BE2C (cell line): ENCODE data around the gene LRP1.

ENCODE experiments used
- DNase-seq: peaks from one replicate; pipeline ENCODE4 v3.0.0-alpha.2; 2020
- H3K27me3 ChIP-seq: fragments of 250-450 bp; sonication (Bioruptor Pico); 2 replicates; pipeline ENCODE4 v1.5.1; 2020; ENCODE audit warnings: mild to moderate bottlenecking
- H3K36me3 ChIP-seq: fragments of 250-450 bp; sonication (Bioruptor Pico); 2 replicates; pipeline ENCODE4 v1.5.1; 2020; ENCODE audit warnings: mild to moderate bottlenecking
- H3K4me1 ChIP-seq: fragments of 250-450 bp; sonication (Bioruptor Pico); 2 replicates; pipeline ENCODE4 v1.5.1; 2020
- H3K4me3 ChIP-seq: 2 replicates; pipeline ENCODE4 v1.5.1; 2011; ENCODE audit warnings: low read depth, low read length
- H3K9me3 ChIP-seq: fragments of 250-450 bp; sonication (Bioruptor Pico); 2 replicates; pipeline ENCODE4 v1.5.1; 2020
- TF ChIP-seq, protein P1 (sequence below): IDR thresholded peaks from 2 replicates; pipeline ENCODE4 v1.5.1; 2012; ENCODE audit warnings: mild to moderate bottlenecking, low read depth, low read length

LRP1 gene

DNA sequence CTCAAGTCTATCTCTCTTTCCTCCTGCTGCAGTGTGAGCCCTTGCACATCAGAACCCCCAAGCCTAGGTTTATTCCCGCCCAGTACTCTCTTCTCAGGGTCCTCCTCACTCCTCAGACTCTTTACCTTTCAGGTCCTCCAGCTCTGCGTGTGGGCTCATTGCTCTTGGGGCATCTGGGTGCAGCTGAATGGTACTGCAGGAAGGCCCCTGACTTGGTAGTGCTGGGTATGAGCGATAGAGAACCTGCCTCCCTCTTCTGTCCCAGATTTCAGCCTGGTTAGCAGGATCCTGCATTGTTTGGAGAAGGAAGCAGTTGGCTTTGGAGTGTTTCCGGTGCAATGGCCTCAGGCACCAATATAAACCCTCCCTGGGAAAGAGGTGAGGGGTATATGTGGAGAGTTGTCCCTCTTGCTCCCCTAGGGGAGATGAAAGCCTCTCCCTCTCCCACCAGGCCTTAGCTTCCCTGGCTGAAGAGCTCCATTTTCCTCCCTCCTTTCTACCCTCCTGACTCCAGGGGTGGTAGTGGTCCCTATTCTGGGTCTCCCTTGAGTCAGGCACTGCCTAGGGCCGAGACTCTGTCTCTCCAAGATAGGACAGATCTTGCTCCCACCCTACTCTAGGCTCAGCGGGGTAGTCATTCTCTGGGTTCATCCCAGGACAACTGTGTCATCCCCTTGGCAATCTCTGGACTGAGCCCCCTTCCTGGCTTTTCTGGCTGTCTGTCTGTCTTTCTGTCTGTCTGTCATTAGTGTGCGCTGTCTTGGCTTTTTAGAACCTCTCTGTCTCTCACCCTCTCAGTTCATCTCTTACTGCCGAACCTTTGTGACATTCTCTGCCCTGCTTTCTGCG is 3.8 kb downstream of the LRP1 start:
- no peak for DNase-seq
- Histone ChIP-seq H3K4me1 (peaks cover 1% of the 10 kb centered on the region), H3K27me3 (no peaks in the 10 kb centered on the region), H3K4me3 (no peak overlapping the region), H3K9me3 (no peaks in the 10 kb centered on the region), H3K36me3 (no peaks in the 10 kb centered on the region)
- TF ChIP-seq, protein P1, sequence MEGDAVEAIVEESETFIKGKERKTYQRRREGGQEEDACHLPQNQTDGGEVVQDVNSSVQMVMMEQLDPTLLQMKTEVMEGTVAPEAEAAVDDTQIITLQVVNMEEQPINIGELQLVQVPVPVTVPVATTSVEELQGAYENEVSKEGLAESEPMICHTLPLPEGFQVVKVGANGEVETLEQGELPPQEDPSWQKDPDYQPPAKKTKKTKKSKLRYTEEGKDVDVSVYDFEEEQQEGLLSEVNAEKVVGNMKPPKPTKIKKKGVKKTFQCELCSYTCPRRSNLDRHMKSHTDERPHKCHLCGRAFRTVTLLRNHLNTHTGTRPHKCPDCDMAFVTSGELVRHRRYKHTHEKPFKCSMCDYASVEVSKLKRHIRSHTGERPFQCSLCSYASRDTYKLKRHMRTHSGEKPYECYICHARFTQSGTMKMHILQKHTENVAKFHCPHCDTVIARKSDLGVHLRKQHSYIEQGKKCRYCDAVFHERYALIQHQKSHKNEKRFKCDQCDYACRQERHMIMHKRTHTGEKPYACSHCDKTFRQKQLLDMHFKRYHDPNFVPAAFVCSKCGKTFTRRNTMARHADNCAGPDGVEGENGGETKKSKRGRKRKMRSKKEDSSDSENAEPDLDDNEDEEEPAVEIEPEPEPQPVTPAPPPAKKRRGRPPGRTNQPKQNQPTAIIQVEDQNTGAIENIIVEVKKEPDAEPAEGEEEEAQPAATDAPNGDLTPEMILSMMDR: no peak

DNA sequence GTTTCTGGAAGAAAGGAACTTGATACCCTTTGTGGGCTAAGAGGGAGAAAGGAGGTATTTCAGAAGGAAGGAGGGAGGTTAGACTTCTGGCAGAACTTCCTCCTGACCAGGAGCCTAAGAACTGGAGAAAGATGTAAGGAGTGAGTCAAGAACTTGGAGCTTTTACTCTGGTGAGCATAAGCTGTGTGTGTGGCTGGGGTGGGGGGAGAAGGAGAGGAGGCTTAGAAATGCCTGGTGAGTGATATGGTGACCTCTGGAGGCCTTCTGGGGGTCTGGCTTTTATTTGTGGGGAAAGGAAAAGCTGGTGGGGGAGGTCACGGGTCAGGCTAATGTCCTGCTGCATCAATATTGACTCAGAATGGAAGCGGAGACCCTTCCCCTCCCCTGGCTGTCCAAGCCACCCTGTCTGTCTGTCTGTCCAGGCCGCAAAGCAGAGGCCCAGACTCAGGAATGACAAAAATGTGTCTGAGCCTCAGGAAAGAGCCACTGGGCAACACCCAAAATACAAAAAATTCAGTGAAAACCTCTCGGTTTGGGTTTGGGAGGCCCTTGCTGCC is 4.8 kb downstream of the LRP1 start:
- no peak overlapping the region for H3K4me3 ChIP-seq

DNA sequence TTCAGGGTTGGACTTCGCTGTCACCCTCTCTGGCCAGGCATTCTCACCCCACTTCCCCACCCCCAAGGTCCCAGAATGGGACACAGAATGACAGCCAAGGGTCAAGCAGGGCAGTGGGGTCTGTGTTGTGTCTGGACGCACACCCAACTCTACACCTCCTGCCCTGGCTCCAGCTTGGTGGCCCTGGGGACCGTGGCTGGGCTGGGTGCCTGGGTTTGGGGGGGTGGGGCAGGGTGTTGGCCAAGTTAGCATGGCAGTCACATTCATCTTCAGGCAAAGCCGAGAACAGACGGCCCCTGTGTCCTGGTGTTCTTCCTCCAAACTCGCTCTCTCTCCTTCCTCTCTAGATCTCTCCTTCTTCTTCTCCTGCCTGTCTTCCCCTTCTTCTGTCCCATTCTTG is 5.6 kb downstream of the LRP1 start:
- TF ChIP-seq, protein P1: no peak
- no peak overlapping the region for H3K4me3 ChIP-seq
- H3K9me3 ChIP-seq: no peaks in the 10 kb centered on the region
- no peak for DNase-seq
- no peaks in the 10 kb centered on the region for H3K36me3 ChIP-seq
- H3K27me3 ChIP-seq: no peaks in the 10 kb centered on the region
- H3K4me1 ChIP-seq: no peaks in the 10 kb centered on the region; the same call in none of the 2 replicates

More for the DNA sequence above, 4.8 kb downstream of the LRP1 start:
- Histone ChIP-seq H3K9me3 (no peaks in the 10 kb centered on the region), H3K36me3 (no peaks in the 10 kb centered on the region), H3K4me1 (no peaks in the 10 kb centered on the region; the same call in none of the 2 replicates), H3K27me3 (no peaks in the 10 kb centered on the region)
- TF ChIP-seq, protein P1: no peak
- DNase-seq: no peak

DNA sequence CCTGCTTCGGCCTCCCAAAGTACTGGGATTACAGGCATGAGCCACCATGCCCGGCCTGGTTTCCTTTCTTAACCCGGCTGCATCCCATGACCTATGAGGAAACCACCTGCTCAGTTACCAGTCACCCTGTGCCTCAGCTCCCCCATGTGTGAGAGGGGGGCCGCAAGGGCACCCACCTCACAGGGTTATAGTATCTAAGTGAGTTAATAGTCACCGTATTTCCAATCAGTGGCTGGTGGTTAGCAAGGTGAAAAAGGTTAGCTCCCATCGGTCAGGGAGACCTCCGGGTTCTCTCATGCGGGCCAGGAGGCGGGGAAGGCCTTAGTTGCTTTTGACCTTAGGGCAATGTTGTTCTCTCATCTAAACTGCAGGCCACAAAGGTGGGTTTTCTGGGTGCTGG is 6.7 kb downstream of the LRP1 start:
- Histone ChIP-seq H3K4me3 (no peak overlapping the region), H3K27me3 (no peaks in the 10 kb centered on the region), H3K4me1 (no peaks in the 10 kb centered on the region; the same call in none of the 2 replicates), H3K9me3 (no peaks in the 10 kb centered on the region), H3K36me3 (peaks cover 6% of the 10 kb centered on the region; the same call in 1 of the 2 replicates)
- TF ChIP-seq, protein P1: no peak
- no peak for DNase-seq

DNA sequence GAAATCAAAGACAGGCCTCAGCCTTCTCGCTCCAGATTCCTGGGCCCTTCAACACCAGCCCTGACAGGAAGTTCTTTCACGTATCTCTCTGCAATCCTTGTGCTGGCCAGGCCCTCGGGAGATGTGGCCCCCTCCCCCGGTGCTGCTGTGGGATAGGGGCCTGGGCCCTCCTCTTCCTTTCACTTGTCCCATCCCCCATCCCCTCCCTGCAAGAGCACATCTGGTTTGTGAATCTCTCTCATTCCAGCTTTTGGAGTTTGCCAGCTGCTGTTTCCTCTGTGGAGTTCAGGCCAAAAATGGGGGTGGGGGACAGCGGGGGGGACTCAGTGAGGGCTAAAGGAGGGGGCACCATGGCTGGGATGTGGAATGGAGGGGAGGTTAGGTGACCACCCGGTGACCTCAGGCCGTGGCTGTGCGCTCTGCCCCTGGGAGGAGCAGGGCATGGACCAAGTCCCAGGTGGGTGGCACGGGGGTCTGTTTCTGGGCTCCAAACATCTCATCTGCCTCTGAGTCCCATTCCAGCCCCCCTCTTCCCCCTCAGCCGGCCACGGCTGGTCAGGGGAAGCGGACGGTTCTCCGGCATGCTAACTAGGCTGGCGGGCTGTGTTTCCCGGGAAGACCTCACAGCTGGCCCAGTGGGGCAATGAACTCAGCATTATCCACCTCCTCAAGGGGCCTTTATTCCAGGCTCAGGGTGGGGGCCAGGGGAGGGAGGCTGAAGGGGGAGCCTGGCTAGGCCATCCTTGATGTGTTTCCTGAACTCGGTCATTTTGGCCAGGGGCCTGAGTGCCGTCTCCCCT is 7.4 kb downstream of the LRP1 start:
- no peak overlapping the region for H3K4me3 ChIP-seq
- no peaks in the 10 kb centered on the region for H3K9me3 ChIP-seq
- no peaks in the 10 kb centered on the region; the same call in none of the 2 replicates for H3K4me1 ChIP-seq
- TF ChIP-seq, protein P1: no peak
- no peak for DNase-seq
- peaks cover 6% of the 10 kb centered on the region; the same call in 1 of the 2 replicates for H3K36me3 ChIP-seq
- H3K27me3 ChIP-seq: no peaks in the 10 kb centered on the region
